A549 (cell line): ENCODE results near the gene KLK7.

Experiments used
- CBX8 ChIP-seq: fragments of 200-600 bp; sonication (generic); IDR thresholded peaks from 2 replicates; pipeline ENCODE4 v1.6.1; 2016
- CTCF ChIP-seq: fragments of >200 bp; sonication (Bioruptor Twin); formaldehyde crosslinking; IDR thresholded peaks from 3 replicates; pipeline ENCODE4 v1.5.1; 2016
- EHF ChIP-seq: fragments of 250-450 bp; sonication (Bioruptor Pico); IDR thresholded peaks from 2 replicates; pipeline ENCODE4 v1.5.0; 2020; ENCODE audit warnings: mild to moderate bottlenecking
- JUNB ChIP-seq: fragments of >200 bp; sonication (Bioruptor Twin); formaldehyde crosslinking; IDR thresholded peaks from 2 replicates; pipeline ENCODE4 v1.6.1; 2016
- PBX3 ChIP-seq: IDR thresholded peaks from 2 replicates; pipeline ENCODE4 v1.6.1; 2012
- POLR2A ChIP-seq: IDR thresholded peaks from 2 replicates; pipeline ENCODE4 v1.6.1; 2012; ENCODE audit warnings: mild to moderate bottlenecking, low read length
- TP53 ChIP-seq: fragments of 250-450 bp; sonication (Bioruptor Pico); IDR thresholded peaks from 2 replicates; pipeline ENCODE4 v1.5.0; 2021; ENCODE audit warnings: mild to moderate bottlenecking, moderate library complexity

GRCh38 chr19:50968716-50969412 is 14.9 kb downstream of the KLK7 start:
- TF ChIP-seq PBX3, result no peak
- no peak for TF ChIP-seq POLR2A
- no peak for TF ChIP-seq CTCF
- no peak for TF ChIP-seq CBX8
- no peak for TF ChIP-seq EHF (CRISPR knock-in tag)
- no peak for TF ChIP-seq JUNB
- TF ChIP-seq TP53, result no peak
